K562 (cell line): ENCODE data around the gene MARS1.

Experiments
- CTCF ChIP-seq, 3 experiments: IDR thresholded peaks in 2 of 3; conservative IDR thresholded peaks in 1 of 3; 2 replicates each; pipeline ENCODE4 v1.5.1; 2011 to 2012; ENCODE audit warnings: low read length in 3 of 3, mild to moderate bottlenecking in 3 of 3, control low read depth in 2 of 3, improper control_type of control experiment in 1 of 3, inconsistent platforms in 1 of 3, low read depth in 1 of 3, mixed read lengths in 1 of 3, moderate library complexity in 1 of 3; ENCODE audit not compliant: insufficient read depth in 2 of 3
- KDM4B ChIP-seq, 2 experiments: fragments of 450-650 bp in 1 of 2; sonication (generic) in 1 of 2; IDR thresholded peaks; 2 replicates each; pipeline ENCODE4 v1.6.1; 2016 to 2017; ENCODE audit warnings: borderline replicate concordance in 2 of 2, antibody characterized with exemption in 1 of 2, low read depth in 1 of 2, mild to moderate bottlenecking in 1 of 2
- POLR2AphosphoS5 ChIP-seq: IDR thresholded peaks from 2 replicates; pipeline ENCODE4 v1.6.1; 2011; ENCODE audit warnings: mild to moderate bottlenecking, low read depth, low read length, moderate library complexity; ENCODE audit not compliant: control insufficient read depth, insufficient read depth
- ZNF232 ChIP-seq: sonication (generic); formaldehyde crosslinking; IDR thresholded peaks from 2 replicates; pipeline ENCODE4 v1.8.0; 2022; ENCODE audit warnings: mild to moderate bottlenecking, missing genetic modification reagents

DNA sequence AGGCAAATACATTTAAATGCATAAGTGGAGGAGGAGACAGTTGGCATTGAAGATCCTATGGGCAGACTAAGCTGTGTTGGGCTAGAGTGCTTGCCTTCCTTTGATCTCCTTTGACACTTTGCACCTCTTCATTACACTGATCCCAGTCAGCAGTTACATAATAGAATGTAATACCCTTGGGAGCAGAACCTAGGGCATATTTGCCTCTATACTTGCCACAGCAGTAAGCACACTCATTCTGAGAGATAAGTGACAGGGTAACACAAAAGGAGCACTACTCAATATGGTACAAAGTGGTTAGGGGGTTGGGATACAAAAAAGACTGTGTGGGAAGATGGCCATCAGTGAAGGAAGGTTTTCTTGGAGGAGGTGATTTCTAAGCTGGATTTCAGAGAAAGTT lies 9.0 kb downstream of the MARS1 start:
- no peak for TF ChIP-seq CTCF (IDR thresholded peaks at IDR 0.05 in 2 of 3, conservative IDR thresholded peaks at IDR 0.05 in 1 of 3; ENCODE audit: insufficient read depth in 2 of 3, low read depth in 1 of 3, low read length in 3 of 3)
- no peak for TF ChIP-seq KDM4B (IDR thresholded peaks at IDR 0.05; ENCODE audit: borderline replicate concordance in 2 of 2, low read depth in 1 of 2)
- TF ChIP-seq POLR2AphosphoS5 = no peak; the same call in 1 of the 2 replicates
- no peak for TF ChIP-seq ZNF232 (CRISPR knock-in tag)
